ENCODE measurements around the gene TCF25. TPM values are rescaled to one million over a fixed set of nuclear protein-coding genes. Genes with fewer than 3 reads are reported as not detected.
"Not testable (repeated sequence)": the region's sequence is repeated elsewhere in the genome, so short reads cannot be mapped to it uniquely, and the experiment has no call there.

TCF25 gene, protein sequence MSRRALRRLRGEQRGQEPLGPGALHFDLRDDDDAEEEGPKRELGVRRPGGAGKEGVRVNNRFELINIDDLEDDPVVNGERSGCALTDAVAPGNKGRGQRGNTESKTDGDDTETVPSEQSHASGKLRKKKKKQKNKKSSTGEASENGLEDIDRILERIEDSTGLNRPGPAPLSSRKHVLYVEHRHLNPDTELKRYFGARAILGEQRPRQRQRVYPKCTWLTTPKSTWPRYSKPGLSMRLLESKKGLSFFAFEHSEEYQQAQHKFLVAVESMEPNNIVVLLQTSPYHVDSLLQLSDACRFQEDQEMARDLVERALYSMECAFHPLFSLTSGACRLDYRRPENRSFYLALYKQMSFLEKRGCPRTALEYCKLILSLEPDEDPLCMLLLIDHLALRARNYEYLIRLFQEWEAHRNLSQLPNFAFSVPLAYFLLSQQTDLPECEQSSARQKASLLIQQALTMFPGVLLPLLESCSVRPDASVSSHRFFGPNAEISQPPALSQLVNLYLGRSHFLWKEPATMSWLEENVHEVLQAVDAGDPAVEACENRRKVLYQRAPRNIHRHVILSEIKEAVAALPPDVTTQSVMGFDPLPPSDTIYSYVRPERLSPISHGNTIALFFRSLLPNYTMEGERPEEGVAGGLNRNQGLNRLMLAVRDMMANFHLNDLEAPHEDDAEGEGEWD
- 100 to 1,000 TPM; 126 to 127 TPM for total RNA-seq

DNA sequence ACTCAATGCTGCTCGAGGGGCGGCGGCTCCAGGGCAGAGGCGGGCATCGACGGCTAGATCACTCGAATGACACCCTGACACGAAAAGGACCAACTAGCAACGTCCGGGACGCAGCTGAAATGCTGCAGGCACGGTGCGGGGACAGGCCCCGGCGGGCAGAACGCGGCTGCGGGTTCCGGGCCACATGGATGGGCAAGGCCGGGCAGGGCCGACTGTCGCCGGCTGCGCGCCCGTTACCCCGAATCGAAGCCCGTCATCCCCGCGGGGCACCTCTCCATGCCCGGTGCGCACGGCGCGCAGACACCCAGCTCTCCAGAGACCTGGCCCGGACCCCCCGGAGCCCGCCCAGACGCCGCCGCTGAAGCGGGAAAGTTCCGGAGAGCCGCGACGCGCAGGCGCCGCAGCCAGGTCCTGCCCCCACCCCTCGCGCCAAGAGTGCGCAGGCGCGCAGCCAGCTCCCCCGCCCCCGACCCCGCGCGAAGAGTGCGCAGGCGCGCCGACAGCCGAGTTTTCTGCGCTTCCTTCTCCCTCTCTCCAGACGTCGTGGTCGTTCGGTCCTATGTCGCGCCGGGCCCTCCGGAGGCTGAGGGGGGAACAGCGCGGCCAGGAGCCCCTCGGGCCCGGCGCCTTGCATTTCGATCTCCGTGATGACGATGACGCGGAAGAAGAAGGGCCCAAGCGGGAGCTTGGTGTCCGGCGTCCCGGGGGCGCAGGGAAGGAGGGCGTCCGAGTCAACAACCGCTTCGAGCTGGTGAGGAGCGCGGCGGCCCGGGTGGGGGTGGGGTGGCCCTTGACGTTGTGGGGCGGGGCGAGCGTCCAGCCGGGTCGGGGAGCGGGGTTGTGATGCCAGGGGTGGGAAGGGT is at the start of gene TCF25:
Gene TCF25, plus strand, starts transcription at position 484 of the 863 bp plus-strand sequence. Its CDS starts 76 bp downstream, at position 560.
- Mint-ChIP-seq H3K9me3 (peaks cover 3% of the 10 kb centered on the region), H3K27me3 (no peaks in the 10 kb centered on the region), H3K27ac (peak within 1 kb of the TSS; percentile 97), H3K36me3 (peaks cover 25% of the 10 kb centered on the region), H3K4me1 (peaks cover 17% of the 10 kb centered on the region), H3K4me3 (peak within 1 kb of the TSS; percentile 92)
- peak; percentile 84 for DNase-seq

DNA sequence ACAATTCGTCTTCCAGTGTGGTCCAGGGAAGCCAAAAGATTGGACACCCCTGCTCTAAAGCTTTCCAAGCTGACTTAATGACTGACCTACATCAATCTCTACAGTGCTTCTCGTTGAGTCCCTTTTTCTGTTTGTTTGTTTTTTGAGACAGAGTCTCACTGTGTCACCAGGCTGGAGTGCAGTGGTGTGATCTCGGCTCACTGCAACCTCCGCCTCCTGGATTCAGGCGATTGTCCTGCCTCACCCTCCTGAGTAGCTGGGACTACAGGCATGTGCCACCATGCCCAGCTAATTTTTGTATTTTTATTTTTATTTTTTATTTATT is 49.6 kb upstream of the TCF25 start:
- H3K27me3 Mint-ChIP-seq = peaks cover 11% of the 10 kb centered on the region
- not testable (repeated sequence) for H3K36me3 Mint-ChIP-seq, H3K9me3 Mint-ChIP-seq, DNase-seq, H3K4me3 Mint-ChIP-seq
- H3K27ac Mint-ChIP-seq = peak overlapping the region; percentile 54
- peaks cover 11% of the 10 kb centered on the region for H3K4me1 Mint-ChIP-seq

DNA sequence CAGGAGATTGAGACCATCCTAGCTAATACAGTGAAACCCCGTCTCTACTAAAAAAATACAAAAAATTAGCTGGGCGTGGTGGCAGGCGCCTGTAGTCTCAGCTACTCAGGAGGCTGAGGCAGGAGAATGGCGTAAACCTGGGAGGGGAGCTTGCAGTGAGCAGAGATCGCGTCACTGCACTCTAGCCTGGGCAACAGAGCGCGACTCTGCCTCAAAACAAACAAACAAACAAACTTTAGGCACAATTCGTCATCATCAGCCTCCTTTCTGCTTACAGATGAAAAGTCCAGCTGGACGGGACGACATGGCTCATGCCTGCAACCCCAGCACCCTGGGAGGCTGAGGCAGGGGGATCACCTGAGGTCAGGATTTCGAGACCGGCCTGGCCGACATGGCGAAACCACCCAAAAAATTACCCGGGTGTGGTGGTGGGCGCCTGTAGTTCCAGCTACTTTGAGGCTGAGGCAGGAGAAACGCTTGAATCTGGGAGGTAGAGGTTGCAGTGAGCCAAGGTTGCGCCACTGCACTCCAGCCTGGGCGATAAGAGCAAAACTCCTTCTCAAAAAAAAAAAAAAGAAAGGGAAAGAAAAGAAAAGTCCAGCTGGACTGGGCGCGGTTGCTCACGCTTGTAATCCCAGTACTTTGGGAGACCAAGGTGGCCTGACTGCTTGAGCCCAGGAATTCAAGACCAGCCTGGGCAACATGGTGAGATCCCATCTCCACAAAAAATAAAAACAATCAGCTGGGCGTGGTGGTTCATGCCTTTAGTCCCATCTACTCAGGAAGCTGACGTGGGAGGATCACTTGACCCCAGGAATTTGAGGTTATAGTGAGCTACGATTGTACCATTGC is 46.6 kb upstream of the TCF25 start:
- peaks cover 29% of the 10 kb centered on the region for H3K27me3 Mint-ChIP-seq
- no peak overlapping the region for H3K27ac Mint-ChIP-seq
- peaks cover 3% of the 10 kb centered on the region for H3K4me1 Mint-ChIP-seq
- H3K4me3 Mint-ChIP-seq = no peak overlapping the region
- no peak for DNase-seq
- H3K36me3 Mint-ChIP-seq = no peaks in the 10 kb centered on the region
- H3K9me3 Mint-ChIP-seq = no peaks in the 10 kb centered on the region

DNA sequence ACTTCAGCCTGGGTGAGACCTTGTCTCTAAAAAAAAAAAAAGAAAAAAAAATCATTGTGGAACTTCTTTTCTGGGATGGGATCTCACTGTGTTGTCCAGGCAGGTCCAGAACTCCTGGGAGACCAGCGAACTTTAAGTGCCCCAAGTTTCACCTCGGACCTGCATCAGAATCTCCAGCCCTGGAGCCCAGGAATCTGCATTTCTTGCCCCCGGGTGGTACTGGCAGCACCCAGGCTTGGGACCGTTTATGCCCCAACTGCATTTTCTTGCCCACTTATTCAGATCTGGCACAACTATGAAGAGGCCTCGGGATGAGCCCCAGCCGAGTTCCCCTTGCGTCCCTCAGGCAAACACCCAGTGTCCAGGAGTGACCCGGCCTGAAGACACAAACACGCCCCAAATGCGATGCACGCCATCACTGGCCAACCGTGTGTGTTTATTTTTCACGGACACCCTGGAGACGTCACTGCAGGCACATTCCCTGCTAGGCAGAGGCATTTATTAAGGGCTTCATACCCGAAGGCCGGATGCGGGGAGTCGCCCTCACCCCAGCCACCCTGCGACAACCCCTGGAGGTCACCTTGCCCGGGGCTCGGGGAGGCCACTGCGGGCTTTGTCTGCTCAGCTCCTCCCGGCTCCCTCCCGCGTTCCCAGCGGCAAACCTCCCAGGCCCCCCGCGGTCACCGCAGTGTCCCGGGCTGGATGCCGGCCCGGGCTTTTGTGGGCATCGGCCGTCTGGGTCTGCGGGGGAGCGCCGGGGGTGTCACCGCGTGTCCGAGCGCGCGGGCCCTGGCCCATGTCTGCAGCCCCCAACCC is 45.8 kb upstream of the TCF25 start:
- DNase-seq = no peak
- no peaks in the 10 kb centered on the region for H3K36me3 Mint-ChIP-seq
- H3K27me3 Mint-ChIP-seq = peaks cover 36% of the 10 kb centered on the region
- H3K4me1 Mint-ChIP-seq = peaks cover 3% of the 10 kb centered on the region
- no peak overlapping the region for H3K27ac Mint-ChIP-seq
- H3K9me3 Mint-ChIP-seq = no peaks in the 10 kb centered on the region
- H3K4me3 Mint-ChIP-seq = peak overlapping the region; percentile 40

DNA sequence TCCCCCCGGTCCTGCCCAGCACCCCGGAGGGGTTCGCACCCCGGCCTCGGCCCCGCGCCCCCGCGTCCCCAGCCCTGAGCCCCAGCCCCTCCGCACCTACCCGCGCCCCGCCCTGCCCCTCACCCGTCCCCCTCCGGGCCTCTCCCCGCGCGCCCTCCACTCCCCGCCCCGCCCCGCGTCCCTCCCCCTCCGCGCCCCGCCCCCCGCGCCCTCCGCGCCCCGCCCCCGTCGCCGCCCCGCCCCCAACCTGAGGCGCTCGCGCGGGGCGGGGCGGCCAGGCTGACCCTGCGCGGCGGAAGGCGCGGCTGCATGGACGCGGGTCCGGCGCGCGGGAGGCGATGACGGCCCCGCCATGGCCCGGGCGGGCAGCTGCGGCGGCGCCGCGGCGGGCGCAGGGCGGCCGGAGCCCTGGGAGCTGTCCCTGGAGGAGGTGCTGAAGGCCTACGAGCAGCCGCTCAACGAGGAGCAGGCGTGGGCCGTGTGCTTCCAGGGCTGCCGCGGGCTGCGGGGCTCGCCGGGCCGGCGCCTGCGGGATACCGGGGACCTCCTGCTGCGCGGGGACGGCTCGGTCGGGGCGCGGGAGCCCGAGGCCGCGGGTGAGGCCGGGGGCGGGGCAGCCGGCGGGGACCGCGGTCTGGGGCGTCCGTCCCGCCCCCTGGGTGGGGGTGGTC is 45.1 kb upstream of the TCF25 start, which contains the start of gene SPIRE2:
Gene SPIRE2, plus strand, starts transcription at position 277 of the 671 bp plus-strand sequence. Its CDS starts 76 bp downstream, at position 353.
- H3K4me3 Mint-ChIP-seq = peak within 1 kb of the TSS; percentile 40
- peak; percentile 82 for DNase-seq
- H3K36me3 Mint-ChIP-seq = no peaks in the 10 kb centered on the region
- H3K27me3 Mint-ChIP-seq = peaks cover 36% of the 10 kb centered on the region
- H3K9me3 Mint-ChIP-seq = no peaks in the 10 kb centered on the region
- peaks cover 3% of the 10 kb centered on the region for H3K4me1 Mint-ChIP-seq
- no peak within 1 kb of the TSS for H3K27ac Mint-ChIP-seq

DNA sequence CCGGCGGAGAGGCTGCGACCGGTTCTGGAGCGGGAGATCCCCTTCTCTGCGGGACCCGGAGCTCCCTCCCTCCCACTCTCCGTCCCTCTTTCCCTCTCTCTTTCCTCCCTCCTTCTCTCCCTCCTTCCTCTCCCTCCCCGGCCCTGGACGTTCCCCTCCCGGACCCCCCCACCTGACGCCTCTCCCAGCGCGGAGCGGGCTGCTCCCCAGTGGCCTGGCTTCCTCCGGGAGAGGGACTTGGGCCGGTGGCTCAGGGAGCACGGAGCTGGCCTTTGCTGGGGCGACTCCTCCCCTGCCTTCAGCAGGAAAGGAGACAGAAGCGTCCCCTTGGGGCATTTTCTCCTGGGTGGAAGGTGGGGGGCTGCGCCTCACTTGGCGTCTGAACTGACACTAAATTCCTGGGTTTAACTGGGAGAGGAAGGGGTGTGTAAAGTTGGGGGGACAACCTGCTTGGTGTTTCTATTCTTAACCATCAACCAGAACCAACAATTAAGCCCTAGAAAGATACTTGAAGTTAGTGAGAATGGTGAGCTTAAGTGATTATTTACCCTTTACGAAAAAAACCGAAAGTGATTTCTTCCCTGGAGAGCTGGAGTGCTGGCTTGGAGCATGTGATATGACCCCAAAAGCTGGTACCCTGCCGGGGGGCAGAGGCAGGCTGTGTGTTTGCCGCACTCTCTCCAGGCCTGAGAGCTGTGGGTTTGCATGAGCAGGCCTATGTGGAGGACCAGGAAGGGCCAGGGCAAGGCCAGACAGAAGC is 44.3 kb upstream of the TCF25 start:
- Mint-ChIP-seq H3K9me3 (no peaks in the 10 kb centered on the region), H3K27me3 (peaks cover 36% of the 10 kb centered on the region), H3K4me3 (no peak overlapping the region), H3K27ac (no peak overlapping the region), H3K36me3 (no peaks in the 10 kb centered on the region), H3K4me1 (peaks cover 3% of the 10 kb centered on the region)
- DNase-seq = no peak

DNA sequence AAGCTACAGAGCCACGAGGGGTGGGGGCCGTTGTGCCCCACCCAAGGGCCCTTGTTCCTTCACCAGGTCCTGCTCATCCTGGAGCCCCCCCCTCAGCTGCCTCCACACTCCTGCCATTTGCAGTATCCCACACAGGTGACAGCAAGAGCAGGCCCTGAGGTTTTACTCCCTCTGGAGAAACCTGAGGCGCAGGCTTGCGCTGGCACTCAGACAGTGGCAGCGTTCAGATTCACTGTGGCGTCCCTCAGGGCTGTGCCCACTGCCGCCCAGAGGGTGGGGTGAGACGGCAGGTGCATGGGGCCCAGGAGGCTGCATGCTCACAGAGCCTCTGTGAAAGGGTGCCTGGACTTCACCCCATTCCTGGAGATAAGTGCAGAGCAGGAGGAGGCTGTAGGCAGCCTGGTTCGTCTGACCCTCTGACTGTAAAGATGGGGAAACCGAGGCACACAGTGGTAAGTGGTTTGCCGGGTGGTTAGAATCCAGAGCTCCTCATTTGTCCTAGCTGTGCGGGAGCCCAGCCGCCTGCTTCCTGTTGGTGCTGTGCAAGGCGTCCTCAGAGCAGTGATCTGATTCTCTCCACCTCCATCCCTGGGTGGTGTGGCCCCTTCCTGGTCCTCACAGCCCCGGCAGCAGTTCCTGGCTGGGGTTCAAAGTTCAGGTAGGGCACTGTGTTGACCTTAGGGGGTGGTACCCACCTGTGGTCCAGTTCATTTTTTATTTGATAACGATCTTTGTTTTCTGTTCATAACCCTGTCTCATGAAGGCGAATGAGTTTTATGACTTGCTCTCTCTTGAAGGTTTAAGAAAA is 43.6 kb upstream of the TCF25 start:
- no peak for DNase-seq
- Mint-ChIP-seq H3K4me3 (no peak overlapping the region), H3K27ac (no peak overlapping the region), H3K36me3 (no peaks in the 10 kb centered on the region), H3K9me3 (peaks cover 1% of the 10 kb centered on the region), H3K4me1 (peaks cover 3% of the 10 kb centered on the region), H3K27me3 (peaks cover 36% of the 10 kb centered on the region)

DNA sequence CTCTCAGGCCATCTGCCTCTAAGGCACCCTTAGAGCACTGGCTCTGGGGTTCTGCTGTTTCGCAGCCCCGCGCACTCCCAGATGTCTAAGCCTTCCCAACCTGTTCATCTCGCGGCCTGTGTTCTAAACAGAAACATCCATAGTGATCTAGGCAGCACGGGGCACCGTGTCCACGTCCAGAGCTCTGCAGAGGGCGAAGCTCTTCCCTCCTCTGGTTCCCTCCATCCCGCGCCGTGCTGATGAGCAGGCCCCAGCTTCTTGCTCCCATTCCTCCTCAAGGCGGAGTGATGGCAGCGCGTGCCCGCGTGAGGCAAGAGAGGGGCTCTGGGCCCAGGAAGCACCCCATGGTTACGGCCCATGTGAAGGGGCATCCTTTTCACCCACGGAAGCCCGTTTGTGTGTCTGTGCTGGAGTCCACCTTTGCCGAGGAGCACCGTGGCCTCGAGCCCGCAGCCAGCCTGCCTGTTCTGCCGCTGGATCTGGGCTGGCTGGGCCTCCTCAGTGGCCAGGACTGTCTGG is 41.5 kb upstream of the TCF25 start:
- no peak overlapping the region for H3K4me3 Mint-ChIP-seq
- no peak for DNase-seq
- H3K9me3 Mint-ChIP-seq = peaks cover 5% of the 10 kb centered on the region
- H3K36me3 Mint-ChIP-seq = no peaks in the 10 kb centered on the region
- peaks cover 3% of the 10 kb centered on the region for H3K4me1 Mint-ChIP-seq
- H3K27ac Mint-ChIP-seq = no peak overlapping the region
- H3K27me3 Mint-ChIP-seq = peaks cover 34% of the 10 kb centered on the region

DNA sequence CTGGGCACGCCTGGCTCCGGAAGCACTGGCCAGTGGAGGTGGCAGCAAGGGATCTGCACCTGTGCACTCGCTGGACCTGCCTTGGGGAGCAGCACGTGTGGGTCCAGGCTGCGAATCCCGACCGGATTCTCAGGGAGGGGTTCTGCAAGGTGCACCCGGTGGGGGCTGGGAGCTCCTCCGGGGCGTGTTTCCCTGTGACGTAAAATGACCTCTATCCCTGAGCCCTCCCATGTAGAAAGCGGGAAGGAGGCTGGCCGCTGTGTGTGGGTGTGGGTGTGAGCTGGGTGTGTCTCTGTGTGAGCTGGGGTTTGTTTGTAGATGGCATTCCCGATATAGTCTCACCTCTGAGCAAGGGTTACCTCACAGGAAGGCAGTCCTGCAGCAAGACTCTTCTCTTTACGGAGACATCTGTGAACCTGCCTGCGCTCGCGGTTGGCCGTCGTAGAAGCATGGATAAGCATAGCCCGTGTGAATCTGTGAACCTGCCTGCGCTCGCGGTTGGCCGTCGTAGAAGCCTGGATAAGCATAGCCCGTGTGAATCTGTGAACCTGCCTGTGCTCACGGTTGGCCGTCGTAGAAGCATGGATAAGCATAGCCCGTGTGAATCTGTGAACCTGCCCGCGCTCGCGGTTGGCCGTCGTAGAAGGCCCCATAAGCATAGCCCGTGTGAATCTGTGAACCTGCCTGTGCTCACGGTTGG is 39.6 kb upstream of the TCF25 start:
- H3K4me3 Mint-ChIP-seq, H3K36me3 Mint-ChIP-seq, H3K9me3 Mint-ChIP-seq, H3K27ac Mint-ChIP-seq, DNase-seq: not testable (repeated sequence)
- H3K27me3 Mint-ChIP-seq = peaks cover 25% of the 10 kb centered on the region
- peaks cover 12% of the 10 kb centered on the region for H3K4me1 Mint-ChIP-seq

DNA sequence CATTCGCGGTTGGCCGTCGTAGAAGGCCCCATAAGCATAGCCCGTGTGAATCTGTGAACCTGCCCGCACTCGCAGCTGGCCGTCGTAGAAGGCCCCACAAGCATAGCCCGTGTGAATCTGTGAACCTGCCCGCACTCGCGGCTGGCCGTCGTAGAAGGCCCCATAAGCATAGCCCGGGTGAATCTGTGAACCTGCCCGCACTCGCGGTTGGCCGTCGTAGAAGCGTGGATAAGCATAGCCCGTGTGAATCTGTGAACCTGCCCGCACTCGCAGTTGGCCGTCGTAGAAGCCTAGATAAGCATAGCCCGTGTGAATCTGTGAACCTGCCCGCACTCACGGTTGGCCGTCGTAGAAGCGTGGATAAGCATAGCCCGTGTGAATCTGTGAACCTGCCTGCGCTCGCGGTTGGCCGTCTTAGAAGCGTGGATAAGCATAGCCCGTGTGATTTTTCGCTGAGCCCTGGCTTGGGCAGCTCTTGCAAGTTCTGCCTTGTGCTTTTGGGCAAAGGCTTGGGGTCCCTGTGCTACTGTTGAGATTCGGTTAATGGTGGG is 38.5 kb upstream of the TCF25 start:
- H3K27ac Mint-ChIP-seq, H3K4me3 Mint-ChIP-seq, H3K36me3 Mint-ChIP-seq, H3K9me3 Mint-ChIP-seq, DNase-seq: not testable (repeated sequence)
- Mint-ChIP-seq H3K4me1 (peaks cover 12% of the 10 kb centered on the region), H3K27me3 (peaks cover 15% of the 10 kb centered on the region)

DNA sequence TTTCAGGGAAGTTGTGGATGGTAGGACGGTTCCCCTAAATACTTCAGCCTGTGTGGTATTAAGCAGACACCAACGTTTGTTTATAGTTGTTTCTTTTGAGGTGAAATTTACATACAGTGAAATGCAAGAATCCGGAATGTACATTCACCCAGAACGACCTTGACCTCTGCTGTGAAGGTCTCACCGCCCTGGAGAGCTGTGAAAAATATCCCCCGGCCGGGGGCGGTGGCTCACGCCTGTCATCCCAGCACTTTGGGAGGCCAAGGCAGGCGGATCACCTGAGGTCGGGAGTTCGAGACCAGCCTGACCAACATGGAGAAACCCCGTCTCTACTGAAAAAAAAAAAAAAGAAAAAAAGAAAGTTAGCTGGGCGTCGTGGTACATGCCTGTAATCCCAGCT is 36.9 kb upstream of the TCF25 start:
- peaks cover 18% of the 10 kb centered on the region for H3K4me1 Mint-ChIP-seq
- H3K4me3 Mint-ChIP-seq, H3K9me3 Mint-ChIP-seq: not testable (repeated sequence)

More for the DNA sequence above, 36.9 kb upstream of the TCF25 start:
- not testable (repeated sequence) for H3K36me3 Mint-ChIP-seq, H3K27me3 Mint-ChIP-seq, H3K27ac Mint-ChIP-seq, DNase-seq

All from activated naive CD8-positive, alpha-beta T cell treated with anti-CD3 and anti-CD28 coated beads for 36 hours (primary cell).